SU-DHL-6 (cell line): ENCODE results near the gene EMC9.

Source experiments
- H2AFZ ChIP-seq: fragments of 200-600 bp; sonication (generic); 2 replicates; pipeline ENCODE4 v1.6.1; 2014; ENCODE audit warnings: low read depth, mild to moderate bottlenecking, moderate library complexity, mixed read lengths, antibody characterized with exemption, low read length; ENCODE audit not compliant: severe bottlenecking
- H3F3A ChIP-seq: fragments of 200-600 bp; shearing (Covaris generic); 2 replicates; pipeline ENCODE4 v1.6.0; 2016; ENCODE audit warnings: antibody characterized with exemption, mild to moderate bottlenecking; ENCODE audit not compliant: insufficient read depth
- H3K27ac ChIP-seq: fragments of 200-600 bp; sonication (generic); 2 replicates; pipeline ENCODE4 v1.5.1; 2016; ENCODE audit warnings: low read depth, mild to moderate bottlenecking, low read length, moderate library complexity, mixed read lengths
- H3K27me3 ChIP-seq: fragments of 200-600 bp; sonication (generic), shearing (Covaris generic); 2 replicates; pipeline ENCODE4 v1.6.0; 2014; ENCODE audit warnings: mild to moderate bottlenecking, low read length
- H3K36me3 ChIP-seq: fragments of 200-600 bp; sonication (generic); 2 replicates; pipeline ENCODE4 v1.6.1; 2014; ENCODE audit warnings: mild to moderate bottlenecking, low read length, mixed read lengths
- H3K4me2 ChIP-seq: fragments of 300-600, 200-600 bp; shearing (Covaris generic), sonication (generic); 2 replicates; pipeline ENCODE4 v1.6.0; 2014; ENCODE audit warnings: low read length, low read depth, mild to moderate bottlenecking; ENCODE audit not compliant: poor library complexity, severe bottlenecking
- H3K4me3 ChIP-seq: fragments of 200-600 bp; sonication (generic); 2 replicates; pipeline ENCODE4 v1.5.1; 2014; ENCODE audit warnings: antibody characterized with exemption, low read length, mild to moderate bottlenecking, mixed read lengths; ENCODE audit not compliant: insufficient read depth, poor library complexity, severe bottlenecking
- H3K79me2 ChIP-seq: fragments of 200-600 bp; sonication (generic); 2 replicates; pipeline ENCODE4 v1.6.1; 2014; ENCODE audit warnings: mild to moderate bottlenecking, low read length, moderate library complexity; ENCODE audit not compliant: insufficient read depth
- H3K9ac ChIP-seq: fragments of 200-600 bp; sonication (generic); 2 replicates; pipeline ENCODE4 v1.7.0; 2014; ENCODE audit warnings: mild to moderate bottlenecking, low read length
- H3K9me2 ChIP-seq: fragments of 200-600 bp; sonication (generic); replicated peaks from 2 replicates; pipeline ENCODE4 v1.6.1; 2014; ENCODE audit warnings: low read length; ENCODE audit not compliant: insufficient read depth
- H3K9me3 ChIP-seq: fragments of 200-600 bp; sonication (generic); 2 replicates; pipeline ENCODE4 v1.6.1; 2014; ENCODE audit warnings: low read length, mixed read lengths; ENCODE audit not compliant: insufficient read depth
- H4K20me1 ChIP-seq: fragments of 200-600 bp; sonication (generic); 2 replicates; pipeline ENCODE4 v1.6.1; 2014; ENCODE audit warnings: low read depth, mild to moderate bottlenecking, antibody characterized with exemption, low read length, moderate library complexity, mixed read lengths
- CTCF ChIP-seq: fragments of 200-600 bp; sonication (generic); IDR thresholded peaks from one replicate; pipeline ENCODE4 v1.5.1; 2017; ENCODE audit warnings: antibody characterized with exemption, mild to moderate bottlenecking, low read length, moderate library complexity; ENCODE audit not compliant: insufficient read depth, poor library complexity, severe bottlenecking
- EZH2phosphoT487 ChIP-seq: fragments of 200-600 bp; sonication (generic), shearing (Covaris generic); conservative IDR thresholded peaks from 2 replicates; pipeline ENCODE4 v1.6.1; 2018; ENCODE audit warnings: mild to moderate bottlenecking, antibody characterized with exemption, low read length, moderate library complexity, mixed read lengths

EMC9 gene

DNA sequence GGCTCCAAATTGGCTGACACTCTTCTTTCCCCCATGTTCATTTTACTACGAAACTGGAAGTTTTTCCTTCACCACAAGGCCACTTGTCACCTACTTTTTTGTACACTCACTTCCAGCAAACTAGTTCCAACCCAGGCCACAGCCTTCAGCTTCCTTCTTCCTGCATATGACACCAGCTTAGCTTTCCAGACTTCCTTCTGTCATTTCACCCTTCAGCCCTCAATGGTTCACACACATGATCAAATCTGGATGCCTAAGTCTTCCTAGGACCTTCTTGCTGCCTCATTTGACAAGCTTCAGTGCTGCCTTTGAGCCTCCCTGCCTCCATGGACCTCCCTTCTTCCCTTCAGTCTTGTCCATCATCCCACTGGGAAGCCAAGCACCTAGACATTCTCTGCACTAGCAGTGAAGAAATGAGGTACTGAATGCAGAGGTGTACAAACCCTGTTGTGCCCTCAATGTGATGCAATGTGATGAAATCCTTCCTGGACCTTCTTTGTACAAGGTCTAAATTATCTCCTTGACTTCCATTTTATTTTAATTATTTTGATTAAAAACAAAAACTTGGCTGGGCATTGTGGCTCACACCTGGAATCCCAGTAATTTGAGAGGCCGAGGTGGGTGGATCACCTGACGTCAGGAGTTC, 26.2 kb upstream of the EMC9 start:
- no peak overlapping the region for H3K9ac ChIP-seq
- TF ChIP-seq EZH2phosphoT487 (no peak), CTCF (no peak)
- no peaks in the 10 kb centered on the region for H3K79me2 ChIP-seq
- no peaks in the 10 kb centered on the region for H3K27me3 ChIP-seq
- H3K4me3 ChIP-seq, result no peak overlapping the region
- H3K27ac ChIP-seq, result no peak overlapping the region
- no peak overlapping the region for H3K4me2 ChIP-seq
- no peaks in the 10 kb centered on the region for H3K36me3 ChIP-seq
- H3F3A ChIP-seq, result no peaks in the 10 kb centered on the region
- H2AFZ ChIP-seq, result no peak overlapping the region
- H3K9me3 ChIP-seq, result no peaks in the 10 kb centered on the region
- H4K20me1 ChIP-seq, result no peaks in the 10 kb centered on the region
- H3K9me2 ChIP-seq, result no peaks in the 10 kb centered on the region

GRCh38 chr14:24165785-24166184, 24.4 kb upstream of the EMC9 start:
- Histone ChIP-seq H3K27ac (no peak overlapping the region), H3K79me2 (peaks cover 10% of the 10 kb centered on the region; the same call in 1 of the 2 replicates), H3K9ac (no peak overlapping the region), H3K4me3 (no peak overlapping the region), H3F3A (0 out of 2 replicates have a peak, but pooled peaks cover 1% of the 10 kb centered on the region), H3K9me2 (no peaks in the 10 kb centered on the region), H3K36me3 (no peaks in the 10 kb centered on the region), H3K4me2 (no peak overlapping the region), H3K27me3 (no peaks in the 10 kb centered on the region), H4K20me1 (no peaks in the 10 kb centered on the region), H2AFZ (no peak overlapping the region), H3K9me3 (no peaks in the 10 kb centered on the region)
- no peak for TF ChIP-seq CTCF
- TF ChIP-seq EZH2phosphoT487, result no peak

DNA sequence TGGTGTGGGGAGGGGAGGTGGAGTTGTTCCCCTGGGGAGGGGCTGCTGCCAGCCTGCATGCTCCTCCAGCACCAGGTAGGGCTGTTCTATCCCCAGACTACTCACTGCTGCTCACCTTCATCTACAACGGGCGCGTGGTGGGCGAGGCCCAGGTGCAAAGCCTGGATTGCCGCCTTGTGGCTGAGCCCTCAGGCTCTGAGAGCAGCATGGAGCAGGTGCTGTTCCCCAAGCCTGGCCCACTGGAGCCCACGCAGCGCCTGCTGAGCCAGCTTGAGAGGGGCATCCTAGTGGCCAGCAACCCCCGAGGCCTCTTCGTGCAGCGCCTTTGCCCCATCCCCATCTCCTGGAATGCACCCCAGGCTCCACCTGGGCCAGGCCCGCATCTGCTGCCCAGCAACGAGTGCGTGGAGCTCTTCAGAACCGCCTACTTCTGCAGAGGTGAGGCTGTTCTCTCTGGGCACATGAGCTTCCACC, 23.2 kb upstream of the EMC9 start:
- H3K36me3 ChIP-seq, result no peaks in the 10 kb centered on the region

More for the DNA sequence above, 23.2 kb upstream of the EMC9 start:
- Histone ChIP-seq H3K4me2 (no peak overlapping the region), H3K9ac (no peak overlapping the region), H3K9me3 (no peaks in the 10 kb centered on the region), H4K20me1 (no peaks in the 10 kb centered on the region), H3K27ac (no peak overlapping the region), H3F3A (0 out of 2 replicates have a peak, but pooled peaks cover 3% of the 10 kb centered on the region), H3K27me3 (no peaks in the 10 kb centered on the region), H2AFZ (no peak overlapping the region), H3K9me2 (no peaks in the 10 kb centered on the region), H3K4me3 (no peak overlapping the region), H3K79me2 (peaks cover 10% of the 10 kb centered on the region; the same call in 1 of the 2 replicates)
- no peak for TF ChIP-seq EZH2phosphoT487
- TF ChIP-seq CTCF, result no peak
